Liver (tissue), 3 donors: ENCODE measurements around the gene GLS.

Experiments used
- EGR1 ChIP-seq, 2 donors: IDR thresholded peaks; 2 replicates each; pipeline ENCODE4 v1.6.1; 2016 to 2018; ENCODE audit warnings: antibody characterized with exemption in 2 of 2, low read depth in 2 of 2
- FOXA1 ChIP-seq: IDR thresholded peaks from 2 replicates; pipeline ENCODE4 v1.6.1; 2016; ENCODE audit warnings: antibody characterized with exemption
- JUND ChIP-seq, 2 donors: IDR thresholded peaks; 2 replicates each; pipeline ENCODE4 v1.6.1; 2016; ENCODE audit warnings: antibody characterized with exemption in 2 of 2
- MAX ChIP-seq: IDR thresholded peaks from 2 replicates; pipeline ENCODE4 v1.6.1; 2016; ENCODE audit warnings: antibody characterized with exemption
- RAD21 ChIP-seq, 2 donors: IDR thresholded peaks; 2 replicates each; pipeline ENCODE4 v1.6.1; 2016; ENCODE audit warnings: antibody characterized with exemption in 2 of 2, mild to moderate bottlenecking in 2 of 2
- REST ChIP-seq: IDR thresholded peaks from 2 replicates; pipeline ENCODE4 v1.6.1; 2016; ENCODE audit warnings: antibody characterized with exemption, mild to moderate bottlenecking
- RXRA ChIP-seq, 2 donors: IDR thresholded peaks; 2 replicates each; pipeline ENCODE4 v1.6.1; 2017 to 2018; ENCODE audit warnings: antibody characterized with exemption in 2 of 2, mild to moderate bottlenecking in 1 of 2
- SP1 ChIP-seq: IDR thresholded peaks from 2 replicates; pipeline ENCODE4 v1.6.1; 2018; ENCODE audit warnings: antibody characterized with exemption, mild to moderate bottlenecking
- TAF1 ChIP-seq: conservative IDR thresholded peaks from 2 replicates; pipeline ENCODE4 v1.6.1; 2016; ENCODE audit warnings: antibody characterized with exemption, mild to moderate bottlenecking
- YY1 ChIP-seq: IDR thresholded peaks from 2 replicates; pipeline ENCODE4 v1.6.1; 2016; ENCODE audit warnings: antibody characterized with exemption, mild to moderate bottlenecking
- ZBTB33 ChIP-seq: IDR thresholded peaks from 2 replicates; pipeline ENCODE4 v1.6.1; 2016; ENCODE audit warnings: antibody characterized with exemption
- TF ChIP-seq, protein P1 (sequence below): fragments of 150-350 bp; IDR thresholded peaks from 2 replicates; pipeline ENCODE4 v1.5.1; 2017; ENCODE audit warnings: improper control_type of control experiment, low read depth, low read length; ENCODE audit not compliant: missing input control
- donor health status: healthy.
- donor health status: healthy.

DNA sequence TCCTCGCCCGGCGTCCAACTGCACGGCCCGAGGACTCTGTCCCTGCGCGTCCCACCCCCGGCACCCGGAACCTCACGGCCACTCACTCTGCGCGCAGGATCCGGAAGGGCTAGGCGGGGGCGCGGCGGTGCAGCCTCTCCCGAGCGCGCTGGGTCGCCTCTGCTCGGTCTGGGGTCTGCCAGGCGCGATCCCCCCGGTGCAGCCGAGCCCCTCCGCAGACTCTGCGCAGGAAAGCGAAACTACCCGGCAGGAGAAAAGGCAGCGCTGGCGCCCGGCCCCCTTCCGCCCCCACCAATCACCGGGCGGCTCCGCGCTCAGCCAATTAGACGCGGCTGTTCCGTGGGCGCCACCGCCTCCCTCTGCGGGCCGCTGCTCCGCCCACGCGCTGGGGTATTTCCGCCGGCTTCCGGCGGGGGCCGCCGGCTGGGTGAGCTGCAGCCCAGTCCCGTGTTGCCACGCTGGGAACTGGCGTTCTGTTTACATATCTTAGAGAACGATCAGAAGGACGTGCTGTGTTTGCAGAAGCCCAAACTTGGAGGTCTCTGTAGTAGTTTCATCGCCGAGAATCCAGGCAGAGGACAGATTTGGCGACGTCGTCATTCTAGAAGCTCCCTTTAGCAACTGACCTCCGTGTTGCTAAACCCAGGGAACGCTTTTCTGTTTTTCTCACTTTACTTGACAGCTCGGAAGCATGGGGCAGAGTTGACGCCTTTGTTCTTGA lies 133.5 kb downstream of the GLS start, which contains the start of gene STAT1:
- TF ChIP-seq, protein P1, sequence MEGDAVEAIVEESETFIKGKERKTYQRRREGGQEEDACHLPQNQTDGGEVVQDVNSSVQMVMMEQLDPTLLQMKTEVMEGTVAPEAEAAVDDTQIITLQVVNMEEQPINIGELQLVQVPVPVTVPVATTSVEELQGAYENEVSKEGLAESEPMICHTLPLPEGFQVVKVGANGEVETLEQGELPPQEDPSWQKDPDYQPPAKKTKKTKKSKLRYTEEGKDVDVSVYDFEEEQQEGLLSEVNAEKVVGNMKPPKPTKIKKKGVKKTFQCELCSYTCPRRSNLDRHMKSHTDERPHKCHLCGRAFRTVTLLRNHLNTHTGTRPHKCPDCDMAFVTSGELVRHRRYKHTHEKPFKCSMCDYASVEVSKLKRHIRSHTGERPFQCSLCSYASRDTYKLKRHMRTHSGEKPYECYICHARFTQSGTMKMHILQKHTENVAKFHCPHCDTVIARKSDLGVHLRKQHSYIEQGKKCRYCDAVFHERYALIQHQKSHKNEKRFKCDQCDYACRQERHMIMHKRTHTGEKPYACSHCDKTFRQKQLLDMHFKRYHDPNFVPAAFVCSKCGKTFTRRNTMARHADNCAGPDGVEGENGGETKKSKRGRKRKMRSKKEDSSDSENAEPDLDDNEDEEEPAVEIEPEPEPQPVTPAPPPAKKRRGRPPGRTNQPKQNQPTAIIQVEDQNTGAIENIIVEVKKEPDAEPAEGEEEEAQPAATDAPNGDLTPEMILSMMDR: peak; percentile 14
- TF ChIP-seq YY1: no peak
- TF ChIP-seq RAD21 (IDR thresholded peaks at IDR 0.05): no peak
- peak; percentile 55 for TF ChIP-seq TAF1
- peak; percentile 92 for TF ChIP-seq MAX
- TF ChIP-seq REST: peak; percentile 73
- peak; percentile 100 for TF ChIP-seq EGR1 (IDR thresholded peaks at IDR 0.05; ENCODE audit: low read depth in 2 of 2)
- TF ChIP-seq JUND (IDR thresholded peaks at IDR 0.05): peak in 1 of 2 donors; percentile 31
- TF ChIP-seq SP1: peak; percentile 87
- TF ChIP-seq ZBTB33: peak; percentile 74
- TF ChIP-seq RXRA (IDR thresholded peaks at IDR 0.05): no peak
- peak; percentile 63 for TF ChIP-seq FOXA1
